ENCODE results near the gene LALBA.
"Not testable (repeated sequence)": the region's sequence is repeated elsewhere in the genome, so short reads cannot be mapped to it uniquely, and the experiment has no call there.

The LALBA gene

GRCh38 chr12:48569946-48570345 is at the start of gene LALBA:
Gene LALBA, minus strand, starts transcription at chr12:48570046. Its CDS starts 26 bp downstream, at chr12:48570020.
- DNase-seq = no peak

- peak; percentile 43 to 51 (median 45) for DNase-seq
Observed at GRCh38 chr12:48618541-48618940, 48.7 kb upstream of the LALBA start.

GRCh38 chr12:48615681-48616080 is 45.8 kb upstream of the LALBA start:
- DNase-seq = no peak

- no peak for DNase-seq
Observed at GRCh38 chr12:48613321-48613720, 43.5 kb upstream of the LALBA start.

- no peak for DNase-seq
Observed at GRCh38 chr12:48602192-48602989, 32.5 kb upstream of the LALBA start.

- DNase-seq = no peak
Observed at GRCh38 chr12:48601013-48601756, 31.3 kb upstream of the LALBA start.

GRCh38 chr12:48600552-48600951 is 30.7 kb upstream of the LALBA start:
- DNase-seq = no peak

GRCh38 chr12:48592591-48593086 is 22.8 kb upstream of the LALBA start:
- DNase-seq = no peak

GRCh38 chr12:48586361-48586760 is 16.5 kb upstream of the LALBA start:
- DNase-seq = no peak

- no peak for DNase-seq
Observed at GRCh38 chr12:48583728-48584127, 13.9 kb upstream of the LALBA start.

GRCh38 chr12:48580831-48581230 is 11.0 kb upstream of the LALBA start:
- no peak for DNase-seq

GRCh38 chr12:48572326-48572725 is 2.5 kb upstream of the LALBA start:
- DNase-seq = no peak

GRCh38 chr12:48567731-48568130 is 2.1 kb downstream of the LALBA start:
- DNase-seq = no peak

- DNase-seq = no peak
Observed at GRCh38 chr12:48557919-48558318, 11.9 kb downstream of the LALBA start.

GRCh38 chr12:48556631-48557030 is 13.2 kb downstream of the LALBA start:
- no peak for DNase-seq

GRCh38 chr12:48553666-48554343 is 16.0 kb downstream of the LALBA start:
- peak in 1 of 4 experiments; percentile 5 for DNase-seq

GRCh38 chr12:48551636-48552035 is 18.2 kb downstream of the LALBA start:
- not testable (repeated sequence) for DNase-seq

- DNase-seq = not testable (repeated sequence)
Observed at GRCh38 chr12:48547012-48547411, 22.8 kb downstream of the LALBA start.

- no peak for DNase-seq
Observed at GRCh38 chr12:48545833-48546469, 23.9 kb downstream of the LALBA start.

- peak in 2 of 4 experiments; percentile 3 to 4 for DNase-seq
Observed at GRCh38 chr12:48542300-48542928, 27.4 kb downstream of the LALBA start.

GRCh38 chr12:48536602-48537001 is 33.2 kb downstream of the LALBA start:
- no peak for DNase-seq

GRCh38 chr12:48532601-48533000 is 37.2 kb downstream of the LALBA start:
- DNase-seq = no peak
